Panc1 (cell line): ENCODE results near the gene GALNT9. TPM values are rescaled to one million over a fixed set of nuclear protein-coding genes. Genes with fewer than 3 reads are reported as not detected.
A peak's percentile ranks its signal among the peaks of the same experiment; 100 is the strongest.

Source experiments
- ATAC-seq: fragments of 200-7000 bp; cut with Tn5 transposase; 2 replicates; pipeline ENCODE4 v1.9.1; 2020; ENCODE audit warnings: mild to moderate bottlenecking, moderate library complexity
- BruUV-seq: library from RNA; stranded (reverse); fragments of 400-500 nt; replicated peaks from 2 replicates; lab custom pipeline; 2021; lab: Mats Ljungman, UMichigan
- CTCF ChIA-PET: fragments of 300-600 bp; sonication (Branson Sonifier 250); formaldehyde crosslinking; loops from one replicate; lab custom pipeline; 2022; ENCODE audit warnings: antibody characterized with exemption; lab: Charles Lee
- POLR2A ChIA-PET: fragments of 300-600 bp; sonication (Branson Sonifier 250); formaldehyde crosslinking; loops from one replicate; lab custom pipeline; 2022; ENCODE audit warnings: antibody characterized with exemption; lab: Charles Lee
- DNase-seq: peaks from one replicate; pipeline ENCODE4 v3.0.0-alpha.2; 2010; ENCODE audit warnings: low read depth, low spot score
- H3K27ac ChIP-seq: 2 replicates; pipeline ENCODE4 v1.5.1; 2011; ENCODE audit warnings: mild to moderate bottlenecking, low read length, inconsistent platforms
- H3K27me3 ChIP-seq: fragments of 200-500 bp; sonication (Bioruptor generic); 2 replicates; pipeline ENCODE4 v1.6.0; 2014; ENCODE audit warnings: low read length, inconsistent platforms; ENCODE audit not compliant: control insufficient read depth, insufficient read depth
- H3K36me3 ChIP-seq: fragments of 200-500 bp; sonication (Bioruptor generic); 2 replicates; pipeline ENCODE4 v1.5.1; 2014; ENCODE audit warnings: inconsistent platforms, mild to moderate bottlenecking, low read length, moderate library complexity; ENCODE audit not compliant: control insufficient read depth, insufficient read depth
- H3K4me1 ChIP-seq: 2 replicates; pipeline ENCODE4 v1.5.1; 2011; ENCODE audit warnings: inconsistent platforms, mild to moderate bottlenecking, low read length, moderate library complexity; ENCODE audit not compliant: control insufficient read depth, insufficient read depth
- H3K4me3 ChIP-seq, 2 experiments: 2 replicates each; pipeline ENCODE4 v1.5.1; 2011 to 2012; ENCODE audit warnings: low read depth in 2 of 2, low read length in 2 of 2, mild to moderate bottlenecking in 2 of 2, inconsistent platforms in 1 of 2, moderate library complexity in 1 of 2
- H3K9me3 ChIP-seq: fragments of 200-500 bp; sonication (Bioruptor generic); 2 replicates; pipeline ENCODE4 v1.5.1; 2014; ENCODE audit warnings: low read depth, mild to moderate bottlenecking, inconsistent platforms, low read length, moderate library complexity; ENCODE audit not compliant: control insufficient read depth, insufficient read depth
- POLR2AphosphoS5 ChIP-seq: IDR thresholded peaks from 2 replicates; pipeline ENCODE4 v1.6.1; 2012; ENCODE audit warnings: mild to moderate bottlenecking, low read depth, low read length, moderate library complexity
- REST ChIP-seq, 2 experiments: IDR thresholded peaks; 2 replicates each; pipeline ENCODE4 v1.6.1; 2011 to 2012; ENCODE audit warnings: low read depth in 2 of 2, control low read depth in 1 of 2, low read length in 1 of 2, mild to moderate bottlenecking in 1 of 2, moderate library complexity in 1 of 2; ENCODE audit not compliant: insufficient read depth in 1 of 2
- SIN3A ChIP-seq: IDR thresholded peaks from 2 replicates; pipeline ENCODE4 v1.6.1; 2012; ENCODE audit warnings: low read depth, mild to moderate bottlenecking, low read length, moderate library complexity, borderline replicate concordance; ENCODE audit not compliant: insufficient read depth
- TCF7L2 ChIP-seq: IDR thresholded peaks from 2 replicates; pipeline ENCODE4 v1.6.1; 2011; ENCODE audit warnings: mild to moderate bottlenecking, low read depth, low read length, inconsistent platforms
- in situ Hi-C: cut with HindIII; loops from 2 replicates; pipeline ENCODE4 v1.10.0; 2016; ENCODE audit warnings: low sequenced_read_pairs, low pct_unique_long_range_greater_than_20kb
- intact Hi-C: fragments of 100-400 bp; cut with micrococcal nuclease; formaldehyde crosslinking; loops from one replicate; pipeline ENCODE4 v1.10.0; 2022; ENCODE audit not compliant: unreplicated experiment
- total RNA-seq: library from RNA; stranded (reverse); gene quantifications from one replicate; pipeline ENCODE4 v1.2.1, GENCODE V29; 2021; ENCODE audit not compliant: unreplicated experiment
- TF ChIP-seq, protein P1 (sequence below): fragments of 450-650 bp; IDR thresholded peaks from 2 replicates; pipeline ENCODE4 v1.5.1; 2017; ENCODE audit warnings: mild to moderate bottlenecking

Gene GALNT9
- total RNA-seq, 1 experiment from 2014 or later: 0.33 TPM

GRCh38 chr12:132285991-132286681 lies 43.3 kb downstream of the GALNT9 start:
- H3K27ac ChIP-seq: no peak overlapping the region
- intact Hi-C loops: loop anchor here (10.0 kb wide), 1 partner anchor 99 kb away; no protein-coding TSS in a partner anchor
- ATAC-seq: peak; percentile 29; the same call in 1 of the 2 replicates

More at GRCh38 chr12:132285991-132286681, 43.3 kb downstream of the GALNT9 start:
- POLR2A ChIA-PET: interaction anchor here (0.7 kb wide), 1 partner anchor 14 kb away, joined by 7 read pairs; no protein-coding TSS in a partner anchor
- TF ChIP-seq, protein P1, sequence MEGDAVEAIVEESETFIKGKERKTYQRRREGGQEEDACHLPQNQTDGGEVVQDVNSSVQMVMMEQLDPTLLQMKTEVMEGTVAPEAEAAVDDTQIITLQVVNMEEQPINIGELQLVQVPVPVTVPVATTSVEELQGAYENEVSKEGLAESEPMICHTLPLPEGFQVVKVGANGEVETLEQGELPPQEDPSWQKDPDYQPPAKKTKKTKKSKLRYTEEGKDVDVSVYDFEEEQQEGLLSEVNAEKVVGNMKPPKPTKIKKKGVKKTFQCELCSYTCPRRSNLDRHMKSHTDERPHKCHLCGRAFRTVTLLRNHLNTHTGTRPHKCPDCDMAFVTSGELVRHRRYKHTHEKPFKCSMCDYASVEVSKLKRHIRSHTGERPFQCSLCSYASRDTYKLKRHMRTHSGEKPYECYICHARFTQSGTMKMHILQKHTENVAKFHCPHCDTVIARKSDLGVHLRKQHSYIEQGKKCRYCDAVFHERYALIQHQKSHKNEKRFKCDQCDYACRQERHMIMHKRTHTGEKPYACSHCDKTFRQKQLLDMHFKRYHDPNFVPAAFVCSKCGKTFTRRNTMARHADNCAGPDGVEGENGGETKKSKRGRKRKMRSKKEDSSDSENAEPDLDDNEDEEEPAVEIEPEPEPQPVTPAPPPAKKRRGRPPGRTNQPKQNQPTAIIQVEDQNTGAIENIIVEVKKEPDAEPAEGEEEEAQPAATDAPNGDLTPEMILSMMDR: no peak
- TF ChIP-seq TCF7L2 (no peak), SIN3A (no peak), POLR2AphosphoS5 (no peak), REST (IDR thresholded peaks at IDR 0.05; ENCODE audit: insufficient read depth in 1 of 2, low read depth in 2 of 2, low read length in 1 of 2) (no peak)
- H3K36me3 ChIP-seq: no peaks in the 10 kb centered on the region
- CTCF ChIA-PET: no interaction called here
- in situ Hi-C loops: no loop called here
- H3K4me3 ChIP-seq: no peak overlapping the region
- no peak for DNase-seq
- peaks cover 7% of the 10 kb centered on the region; the same call in 1 of the 2 replicates for H3K4me1 ChIP-seq
- BruUV-seq: no TSS peak
- no peaks in the 10 kb centered on the region for H3K27me3 ChIP-seq
- no peaks in the 10 kb centered on the region for H3K9me3 ChIP-seq
